HepG2 (cell line): Measurements from ENCODE around the gene APBA3. TPM values are rescaled to one million over a fixed set of nuclear protein-coding genes. Genes with fewer than 3 reads are reported as not detected.

Experiments
- GATA4 ChIP-seq: sonication (generic); IDR thresholded peaks from 2 replicates; pipeline ENCODE4 v1.6.1; 2016; ENCODE audit warnings: antibody characterized with exemption, low read depth, borderline replicate concordance
- HDAC6 ChIP-seq: fragments of 200-600 bp; sonication (generic); IDR thresholded peaks from 2 replicates; pipeline ENCODE4 v1.7.0; 2017; ENCODE audit warnings: mild to moderate bottlenecking, antibody characterized with exemption, low read length, low read depth
- KMT2A ChIP-seq: sonication (generic); formaldehyde crosslinking; IDR thresholded peaks from 2 replicates; pipeline ENCODE4 v1.4.0; 2020; ENCODE audit warnings: missing genetic modification reagents
- MTF1 ChIP-seq: sonication (generic); formaldehyde crosslinking; IDR thresholded peaks from 2 replicates; pipeline ENCODE4 v1.5.0; 2020; ENCODE audit warnings: missing genetic modification reagents
- POLR2A ChIP-seq, 2 experiments: IDR thresholded peaks; 2 replicates each; pipeline ENCODE4 v1.6.1; 2011; ENCODE audit warnings: low read depth in 2 of 2, low read length in 2 of 2, mild to moderate bottlenecking in 1 of 2, moderate library complexity in 1 of 2; ENCODE audit not compliant: insufficient read depth in 1 of 2
- REST ChIP-seq, 2 experiments: IDR thresholded peaks; 2 replicates each; pipeline ENCODE4 v1.6.1; 2011 to 2012; ENCODE audit warnings: low read length in 2 of 2, borderline replicate concordance in 1 of 2, low read depth in 1 of 2, mild to moderate bottlenecking in 1 of 2, moderate library complexity in 1 of 2
- RFXAP ChIP-seq: sonication (generic); formaldehyde crosslinking; IDR thresholded peaks from 2 replicates; pipeline ENCODE4 v1.4.0; 2020; ENCODE audit warnings: missing genetic modification reagents, borderline replicate concordance
- ZMYM4 ChIP-seq: sonication (generic); formaldehyde crosslinking; IDR thresholded peaks from 2 replicates; pipeline ENCODE4 v1.8.1; 2023; ENCODE audit warnings: mild to moderate bottlenecking, missing genetic modification reagents
- ZNF333 ChIP-seq: sonication (generic); formaldehyde crosslinking; IDR thresholded peaks from 2 replicates; pipeline ENCODE4 v1.4.0; 2020; ENCODE audit warnings: mild to moderate bottlenecking, missing genetic modification reagents, borderline replicate concordance
- ZNF367 ChIP-seq: sonication (generic); formaldehyde crosslinking; IDR thresholded peaks from 2 replicates; pipeline ENCODE4 v1.4.0; 2020; ENCODE audit warnings: missing genetic modification reagents, borderline replicate concordance
- ZNF768 ChIP-seq: sonication (generic); formaldehyde crosslinking; IDR thresholded peaks from 2 replicates; pipeline ENCODE4 v1.4.0; 2020; ENCODE audit warnings: missing genetic modification reagents
- polyA plus RNA-seq, 8 experiments: library from polyadenylated mRNA; depleted of rRNA in 3 of 8; stranded (reverse) in 7 of 8; unstranded in 1 of 8; fragments of >200 nt; fragmentation: Illumina TruSeq in 4 of 8; extraction: Trizol in 4 of 8; gene quantifications; 2 replicates each; pipeline versions ENCODE4 v1.2.1 to v1.2.3, GENCODE V29; 2011 to 2016; ENCODE audit warnings: low read depth in 4 of 8, missing spikeins in 1 of 8, mixed read lengths in 1 of 8; ENCODE audit not compliant: insufficient read depth in 1 of 8
- total RNA-seq, 5 experiments: library from RNA; depleted of rRNA; stranded (reverse); fragments of >200 nt; fragmentation: Illumina TruSeq; extraction: Trizol; gene quantifications; 2 replicates each; pipeline ENCODE4 v1.2.3, GENCODE V29; 2016; ENCODE audit warnings: low read depth in 1 of 5
- TF ChIP-seq, protein P1 (sequence below): sonication (generic); formaldehyde crosslinking; IDR thresholded peaks from 2 replicates; pipeline ENCODE4 v1.9.0; 2021; ENCODE audit warnings: mild to moderate bottlenecking, missing genetic modification reagents
- TF ChIP-seq, protein P2 (sequence below): sonication (generic); formaldehyde crosslinking; IDR thresholded peaks from 2 replicates; pipeline ENCODE4 v1.5.0; 2020; ENCODE audit warnings: missing genetic modification reagents, mild to moderate bottlenecking, borderline replicate concordance
- TF ChIP-seq, protein P3 (sequence below): sonication (generic); formaldehyde crosslinking; IDR thresholded peaks from 2 replicates; pipeline ENCODE4 v1.8.1; 2023; ENCODE audit warnings: mild to moderate bottlenecking, moderate library complexity, missing genetic modification reagents

APBA3 gene
- total and polyA plus RNA-seq, 2 of the 13 experiments (the other 11 are each of a cell fraction or from before 2014, with no cell fraction given) = 14.2 to 14.3 TPM

DNA sequence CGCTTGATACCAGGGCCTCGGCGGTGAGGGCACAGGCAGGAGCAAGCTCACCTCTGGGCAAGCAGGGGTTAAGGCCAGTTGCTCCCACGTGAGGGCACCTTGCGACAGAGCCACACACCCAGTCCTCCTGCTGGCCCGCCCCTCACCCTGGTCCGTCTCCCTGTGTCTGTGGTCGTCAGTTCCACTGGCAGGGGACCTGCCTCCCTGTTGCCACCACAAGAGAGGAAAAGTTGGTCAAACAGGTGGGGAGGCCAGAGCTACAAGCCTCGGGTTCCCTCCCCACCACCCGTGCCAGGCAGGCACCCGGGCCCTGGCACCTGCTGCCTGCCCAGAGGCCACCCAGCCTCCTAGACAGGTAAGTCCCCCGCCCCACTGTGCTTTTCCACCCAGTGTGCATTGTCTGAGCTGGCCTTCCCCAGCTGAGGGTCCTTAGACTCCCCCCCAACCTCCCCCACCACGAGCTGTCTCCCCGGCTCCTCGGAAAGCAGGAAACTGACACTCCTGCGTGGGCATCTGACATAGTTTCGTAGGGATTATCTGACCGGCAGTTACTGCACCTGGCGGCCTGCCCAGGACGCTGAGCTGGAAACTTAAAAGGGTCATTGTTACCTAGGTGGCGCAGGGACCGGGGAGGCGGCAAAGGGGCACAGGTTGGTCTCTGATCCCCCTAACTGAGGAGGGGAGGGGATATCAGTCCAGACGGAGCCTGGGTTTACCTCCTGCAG, 53.1 kb downstream of the APBA3 start, which contains the start of gene TJP3 (continued):
- TF ChIP-seq, protein P1, sequence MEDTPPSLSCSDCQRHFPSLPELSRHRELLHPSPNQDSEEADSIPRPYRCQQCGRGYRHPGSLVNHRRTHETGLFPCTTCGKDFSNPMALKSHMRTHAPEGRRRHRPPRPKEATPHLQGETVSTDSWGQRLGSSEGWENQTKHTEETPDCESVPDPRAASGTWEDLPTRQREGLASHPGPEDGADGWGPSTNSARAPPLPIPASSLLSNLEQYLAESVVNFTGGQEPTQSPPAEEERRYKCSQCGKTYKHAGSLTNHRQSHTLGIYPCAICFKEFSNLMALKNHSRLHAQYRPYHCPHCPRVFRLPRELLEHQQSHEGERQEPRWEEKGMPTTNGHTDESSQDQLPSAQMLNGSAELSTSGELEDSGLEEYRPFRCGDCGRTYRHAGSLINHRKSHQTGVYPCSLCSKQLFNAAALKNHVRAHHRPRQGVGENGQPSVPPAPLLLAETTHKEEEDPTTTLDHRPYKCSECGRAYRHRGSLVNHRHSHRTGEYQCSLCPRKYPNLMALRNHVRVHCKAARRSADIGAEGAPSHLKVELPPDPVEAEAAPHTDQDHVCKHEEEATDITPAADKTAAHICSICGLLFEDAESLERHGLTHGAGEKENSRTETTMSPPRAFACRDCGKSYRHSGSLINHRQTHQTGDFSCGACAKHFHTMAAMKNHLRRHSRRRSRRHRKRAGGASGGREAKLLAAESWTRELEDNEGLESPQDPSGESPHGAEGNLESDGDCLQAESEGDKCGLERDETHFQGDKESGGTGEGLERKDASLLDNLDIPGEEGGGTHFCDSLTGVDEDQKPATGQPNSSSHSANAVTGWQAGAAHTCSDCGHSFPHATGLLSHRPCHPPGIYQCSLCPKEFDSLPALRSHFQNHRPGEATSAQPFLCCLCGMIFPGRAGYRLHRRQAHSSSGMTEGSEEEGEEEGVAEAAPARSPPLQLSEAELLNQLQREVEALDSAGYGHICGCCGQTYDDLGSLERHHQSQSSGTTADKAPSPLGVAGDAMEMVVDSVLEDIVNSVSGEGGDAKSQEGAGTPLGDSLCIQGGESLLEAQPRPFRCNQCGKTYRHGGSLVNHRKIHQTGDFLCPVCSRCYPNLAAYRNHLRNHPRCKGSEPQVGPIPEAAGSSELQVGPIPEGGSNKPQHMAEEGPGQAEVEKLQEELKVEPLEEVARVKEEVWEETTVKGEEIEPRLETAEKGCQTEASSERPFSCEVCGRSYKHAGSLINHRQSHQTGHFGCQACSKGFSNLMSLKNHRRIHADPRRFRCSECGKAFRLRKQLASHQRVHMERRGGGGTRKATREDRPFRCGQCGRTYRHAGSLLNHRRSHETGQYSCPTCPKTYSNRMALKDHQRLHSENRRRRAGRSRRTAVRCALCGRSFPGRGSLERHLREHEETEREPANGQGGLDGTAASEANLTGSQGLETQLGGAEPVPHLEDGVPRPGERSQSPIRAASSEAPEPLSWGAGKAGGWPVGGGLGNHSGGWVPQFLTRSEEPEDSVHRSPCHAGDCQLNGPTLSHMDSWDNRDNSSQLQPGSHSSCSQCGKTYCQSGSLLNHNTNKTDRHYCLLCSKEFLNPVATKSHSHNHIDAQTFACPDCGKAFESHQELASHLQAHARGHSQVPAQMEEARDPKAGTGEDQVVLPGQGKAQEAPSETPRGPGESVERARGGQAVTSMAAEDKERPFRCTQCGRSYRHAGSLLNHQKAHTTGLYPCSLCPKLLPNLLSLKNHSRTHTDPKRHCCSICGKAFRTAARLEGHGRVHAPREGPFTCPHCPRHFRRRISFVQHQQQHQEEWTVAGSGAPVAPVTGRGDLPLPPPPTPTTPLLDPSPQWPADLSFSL (CRISPR knock-in tag) = no peak
- TF ChIP-seq, protein P2, sequence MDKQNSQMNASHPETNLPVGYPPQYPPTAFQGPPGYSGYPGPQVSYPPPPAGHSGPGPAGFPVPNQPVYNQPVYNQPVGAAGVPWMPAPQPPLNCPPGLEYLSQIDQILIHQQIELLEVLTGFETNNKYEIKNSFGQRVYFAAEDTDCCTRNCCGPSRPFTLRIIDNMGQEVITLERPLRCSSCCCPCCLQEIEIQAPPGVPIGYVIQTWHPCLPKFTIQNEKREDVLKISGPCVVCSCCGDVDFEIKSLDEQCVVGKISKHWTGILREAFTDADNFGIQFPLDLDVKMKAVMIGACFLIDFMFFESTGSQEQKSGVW (CRISPR knock-in tag) = no peak
- TF ChIP-seq MTF1 (CRISPR knock-in tag) (no peak), REST (IDR thresholded peaks at IDR 0.05; ENCODE audit: borderline replicate concordance in 1 of 2, low read depth in 1 of 2, low read length in 2 of 2) (no peak), HDAC6 (no peak), ZNF333 (CRISPR knock-in tag) (no peak), RFXAP (no peak), ZNF768 (CRISPR knock-in tag) (peak; percentile 40), ZNF367 (CRISPR knock-in tag) (no peak), ZMYM4 (no peak), POLR2A (IDR thresholded peaks at IDR 0.05; ENCODE audit: insufficient read depth in 1 of 2, low read depth in 2 of 2, low read length in 2 of 2) (peak; percentile 68 to 83), KMT2A (CRISPR knock-in tag) (no peak), GATA4 (no peak)
- TF ChIP-seq, protein P3, sequence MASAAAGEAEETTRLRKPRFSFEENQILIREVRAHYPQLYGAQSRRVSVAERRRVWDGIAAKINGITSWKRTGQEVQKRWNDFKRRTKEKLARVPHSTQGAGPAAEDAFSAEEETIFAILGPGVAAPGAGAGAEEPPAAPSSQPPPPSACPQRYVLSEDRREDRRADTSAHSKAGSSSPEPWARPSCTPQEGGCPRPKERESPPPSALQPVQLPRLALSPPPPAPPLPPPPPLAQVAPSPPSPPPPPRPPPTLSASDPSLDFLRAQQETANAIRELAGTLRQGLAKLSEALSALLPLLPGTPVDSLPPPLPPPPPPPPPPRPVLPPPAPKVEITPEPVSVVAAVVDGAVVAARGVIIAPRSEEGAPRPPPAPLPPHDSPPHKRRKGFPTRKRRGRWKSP = peak; percentile 58; the same call in 1 of the 2 replicates
